ENCODE measurements around the gene RBMS2.

DNA sequence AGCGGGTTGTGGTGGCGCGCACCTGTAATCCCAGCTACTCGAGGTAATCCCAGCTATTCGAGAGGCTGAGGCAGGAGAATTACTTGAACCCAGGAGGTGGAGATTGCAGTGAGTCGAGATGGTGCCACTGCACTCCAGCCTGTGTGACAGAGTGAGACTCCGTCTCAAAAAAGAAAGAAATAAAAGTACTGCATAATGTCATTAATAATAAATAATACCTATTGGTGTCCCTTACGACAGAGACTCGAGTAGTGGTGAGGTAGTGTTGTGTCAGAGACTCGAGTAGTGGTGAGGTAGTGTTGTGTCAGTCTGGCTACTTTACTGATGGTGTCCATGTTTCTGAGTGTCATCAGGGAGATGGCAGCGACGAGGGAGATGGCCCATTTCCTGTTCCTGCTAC, 34.9 kb upstream of the RBMS2 start:
- TF ChIP-seq EZH2 (IDR thresholded peaks at IDR 0.05): no peak
- TF ChIP-seq POLR2AphosphoS5 (IDR thresholded peaks at IDR 0.05; ENCODE audit: borderline replicate concordance, low read depth, low read length): no peak
- no peak for TF ChIP-seq FOXP2 (optimal IDR thresholded peaks at IDR 0.05; ENCODE audit: control extremely low read depth, extremely low read length, insufficient read depth)
